Stimulated activated CD4-positive, alpha-beta T cell treated with anti-CD3 and anti-CD28 coated beads, Interleukin-1b, Interleukin-23, amount 100 ng/mL, for 24 hours (primary cell): ENCODE results near the gene GMPPA.

Experiments
- DNase-seq, 4 experiments: peaks; one replicate each; pipeline ENCODE4 v3.0.0-alpha.2; 2020; ENCODE audit warnings: low read depth in 4 of 4, low spot score in 1 of 4

The GMPPA gene

GRCh38 chr2:219553463-219553963 lies 54.8 kb downstream of the GMPPA start:
- no peak for DNase-seq

- DNase-seq: no peak
These were observed 55.7 kb downstream of the GMPPA start for GRCh38 chr2:219554350-219554749.

- DNase-seq: no peak
These were observed 57.3 kb downstream of the GMPPA start for GRCh38 chr2:219555956-219556355.

- DNase-seq: no peak
These were observed 57.7 kb downstream of the GMPPA start for GRCh38 chr2:219556413-219556812.
